ENCODE data around the gene ZBTB16.

- TF ChIP-seq CTCF (IDR thresholded peaks at IDR 0.05) (no peak), POLR2A (IDR thresholded peaks at IDR 0.05) (no peak)
These were observed 71.2 kb downstream of the ZBTB16 start for GRCh38 chr11:114130629-114131277.

All from adrenal gland (tissue), 5 donors.